Measurements from ENCODE around the gene USH2A. TPM values are rescaled to one million over a fixed set of nuclear protein-coding genes. Genes with fewer than 3 reads are reported as not detected.

USH2A gene
- total RNA-seq, 4 donors from 2014 or later = 0.39 TPM; not detected in 3

DNA sequence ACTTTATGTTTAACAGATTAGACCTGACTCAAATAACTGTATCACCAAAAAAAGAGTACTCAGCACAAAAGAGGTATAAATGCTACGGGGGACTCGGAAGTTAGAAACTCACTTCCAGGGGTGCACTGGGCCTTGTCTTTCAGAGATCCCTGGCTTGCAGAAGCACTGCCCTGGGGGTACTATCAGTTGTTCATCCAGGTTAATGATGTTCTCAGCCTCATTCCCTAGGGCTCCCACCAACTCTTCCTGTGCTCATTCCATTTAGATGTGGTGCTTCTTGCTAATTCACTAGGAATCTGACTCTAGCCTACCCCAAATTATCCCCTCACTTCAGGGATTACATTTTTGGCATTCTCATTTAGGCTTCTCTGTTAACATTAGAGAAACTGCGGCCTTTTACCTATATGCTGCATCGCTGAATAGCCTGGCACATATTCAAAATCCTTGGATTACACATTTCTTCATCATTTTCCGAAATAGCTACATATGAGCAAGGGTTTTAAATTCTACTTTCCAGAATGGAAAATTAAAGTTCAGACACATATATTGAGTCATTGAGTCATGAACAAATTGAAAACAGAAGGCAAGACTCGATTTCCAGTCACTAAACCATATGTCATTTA, 517.6 kb downstream of the USH2A start:
- Histone ChIP-seq H3K4me1 (no peaks in the 10 kb centered on the region), H3K4me3 (no peak overlapping the region), H3K9me3 (no peaks in the 10 kb centered on the region), H3K27me3 (no peaks in the 10 kb centered on the region), H3K36me3 (no peaks in the 10 kb centered on the region), H3K27ac (no peak overlapping the region)
- no peak for ATAC-seq
- TF ChIP-seq POLR2A (IDR thresholded peaks at IDR 0.05) = no peak
- no peak for TF ChIP-seq POLR2AphosphoS5 (IDR thresholded peaks at IDR 0.05)
- TF ChIP-seq, protein P1, sequence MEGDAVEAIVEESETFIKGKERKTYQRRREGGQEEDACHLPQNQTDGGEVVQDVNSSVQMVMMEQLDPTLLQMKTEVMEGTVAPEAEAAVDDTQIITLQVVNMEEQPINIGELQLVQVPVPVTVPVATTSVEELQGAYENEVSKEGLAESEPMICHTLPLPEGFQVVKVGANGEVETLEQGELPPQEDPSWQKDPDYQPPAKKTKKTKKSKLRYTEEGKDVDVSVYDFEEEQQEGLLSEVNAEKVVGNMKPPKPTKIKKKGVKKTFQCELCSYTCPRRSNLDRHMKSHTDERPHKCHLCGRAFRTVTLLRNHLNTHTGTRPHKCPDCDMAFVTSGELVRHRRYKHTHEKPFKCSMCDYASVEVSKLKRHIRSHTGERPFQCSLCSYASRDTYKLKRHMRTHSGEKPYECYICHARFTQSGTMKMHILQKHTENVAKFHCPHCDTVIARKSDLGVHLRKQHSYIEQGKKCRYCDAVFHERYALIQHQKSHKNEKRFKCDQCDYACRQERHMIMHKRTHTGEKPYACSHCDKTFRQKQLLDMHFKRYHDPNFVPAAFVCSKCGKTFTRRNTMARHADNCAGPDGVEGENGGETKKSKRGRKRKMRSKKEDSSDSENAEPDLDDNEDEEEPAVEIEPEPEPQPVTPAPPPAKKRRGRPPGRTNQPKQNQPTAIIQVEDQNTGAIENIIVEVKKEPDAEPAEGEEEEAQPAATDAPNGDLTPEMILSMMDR (IDR thresholded peaks at IDR 0.05) = no peak
- TF ChIP-seq EP300 (IDR thresholded peaks at IDR 0.05) = no peak
- 77 to 92% methylated on average over 4 to 6 of the region's 6 CpGs for WGBS, 2 donors (ENCODE audit: low coverage in 1 of 2)

- Histone ChIP-seq H3K9me3 (no peaks in the 10 kb centered on the region), H3K36me3 (no peaks in the 10 kb centered on the region), H3K27ac (no peak overlapping the region), H3K27me3 (no peaks in the 10 kb centered on the region), H3K4me1 (no peaks in the 10 kb centered on the region), H3K4me3 (no peak overlapping the region)
- WGBS, 2 donors (ENCODE audit: low coverage in 1 of 2) = 54 to 63% methylated on average over 6 of the region's 6 CpGs
- ATAC-seq = no peak
- TF ChIP-seq EP300 (IDR thresholded peaks at IDR 0.05) (no peak), POLR2AphosphoS5 (IDR thresholded peaks at IDR 0.05) (no peak), POLR2A (IDR thresholded peaks at IDR 0.05) (no peak)
- TF ChIP-seq, protein P1 (IDR thresholded peaks at IDR 0.05) = no peak
Observed at GRCh38 chr1:215900684-215901083, 522.6 kb downstream of the USH2A start.

DNA sequence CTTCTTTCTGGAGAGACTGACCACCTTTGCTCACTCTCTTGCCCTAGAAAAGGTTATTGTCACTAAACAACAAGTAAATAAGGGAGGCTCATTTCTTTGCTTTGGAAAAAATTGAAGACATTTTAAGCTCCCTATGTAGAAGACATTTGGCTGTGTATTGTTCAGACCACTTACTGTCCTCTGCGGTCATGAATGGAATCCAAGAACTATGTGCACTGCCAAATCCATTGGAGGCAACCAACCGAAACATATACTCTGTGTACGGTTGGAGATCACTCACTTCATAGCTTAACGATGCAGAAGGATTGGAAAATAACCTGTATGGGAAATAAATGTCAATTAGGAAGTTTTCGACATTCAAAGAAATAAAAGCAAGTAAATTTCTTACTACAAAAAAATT, 523.3 kb downstream of the USH2A start:
- TF ChIP-seq, protein P1 (IDR thresholded peaks at IDR 0.05) = no peak
- TF ChIP-seq POLR2AphosphoS5 (IDR thresholded peaks at IDR 0.05) = no peak
- no peak for TF ChIP-seq POLR2A (IDR thresholded peaks at IDR 0.05)
- no peak for TF ChIP-seq EP300 (IDR thresholded peaks at IDR 0.05)
- 90 to 94% methylated on average over 3 to 5 of the region's 5 CpGs for WGBS, 2 donors (ENCODE audit: low coverage in 1 of 2)
- no peak overlapping the region for H3K27ac ChIP-seq
- no peaks in the 10 kb centered on the region for H3K4me1 ChIP-seq
- no peaks in the 10 kb centered on the region for H3K27me3 ChIP-seq
- no peaks in the 10 kb centered on the region for H3K36me3 ChIP-seq
- H3K9me3 ChIP-seq = no peaks in the 10 kb centered on the region
- no peak for ATAC-seq
- no peak overlapping the region for H3K4me3 ChIP-seq

DNA sequence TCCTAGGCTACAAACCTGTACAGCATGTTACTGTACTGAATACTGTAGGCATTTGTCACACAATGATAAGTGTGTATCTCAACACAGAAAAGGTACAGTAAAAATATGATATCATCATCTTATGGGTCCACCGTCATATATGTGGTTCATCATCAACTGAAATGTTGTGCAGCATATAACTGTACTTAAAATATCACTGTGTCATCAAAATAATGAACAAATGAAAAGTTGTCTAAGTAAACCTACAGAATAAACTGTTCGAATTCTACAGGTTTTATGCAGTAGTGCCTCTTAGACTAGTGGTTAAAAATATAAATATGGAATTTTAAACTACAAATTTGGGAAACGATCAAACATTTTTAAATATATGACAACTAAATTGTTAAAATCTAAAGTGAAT, 527.4 kb downstream of the USH2A start:
- Histone ChIP-seq H3K27me3 (no peaks in the 10 kb centered on the region), H3K36me3 (no peaks in the 10 kb centered on the region), H3K4me3 (no peak overlapping the region), H3K27ac (no peak overlapping the region), H3K4me1 (no peaks in the 10 kb centered on the region), H3K9me3 (no peaks in the 10 kb centered on the region)
- no peak for TF ChIP-seq POLR2A (IDR thresholded peaks at IDR 0.05)
- no peak for TF ChIP-seq POLR2AphosphoS5 (IDR thresholded peaks at IDR 0.05)
- 82 to 88% methylated on average over 3 of the region's 3 CpGs for WGBS, 2 donors (ENCODE audit: low coverage in 1 of 2)
- ATAC-seq = no peak

DNA sequence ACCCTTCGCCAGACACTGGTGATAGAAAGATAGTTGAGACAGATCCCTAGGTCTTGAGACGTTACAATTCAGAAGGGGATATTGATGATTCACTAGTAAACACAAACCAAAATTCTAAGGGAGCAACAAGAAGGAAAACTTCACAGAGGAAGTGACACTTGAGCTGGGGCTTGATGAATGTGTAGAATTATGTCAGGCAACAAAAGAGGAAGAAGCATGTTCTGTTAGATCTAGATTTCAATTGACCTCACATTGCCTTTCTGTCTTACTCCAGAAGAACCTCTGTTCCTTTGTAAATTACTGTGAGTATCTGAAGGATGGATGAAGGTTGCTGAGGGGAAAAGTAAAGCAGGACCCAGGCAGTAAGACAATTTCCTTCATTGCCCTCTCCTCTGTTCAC, 528.0 kb downstream of the USH2A start:
- no peak overlapping the region for H3K27ac ChIP-seq
- no peak for ATAC-seq
- no peaks in the 10 kb centered on the region for H3K27me3 ChIP-seq
- no peak overlapping the region for H3K4me3 ChIP-seq
- WGBS, 2 donors (ENCODE audit: low coverage in 1 of 2) = 80 to 84% methylated on average over 2 of the region's 2 CpGs
- H3K4me1 ChIP-seq = no peaks in the 10 kb centered on the region
- TF ChIP-seq POLR2A (IDR thresholded peaks at IDR 0.05) (no peak), POLR2AphosphoS5 (IDR thresholded peaks at IDR 0.05) (no peak), EP300 (IDR thresholded peaks at IDR 0.05) (no peak)
- TF ChIP-seq, protein P1 (IDR thresholded peaks at IDR 0.05) = no peak
- no peaks in the 10 kb centered on the region for H3K36me3 ChIP-seq
- H3K9me3 ChIP-seq = no peaks in the 10 kb centered on the region

Measured in gastroesophageal sphincter (tissue), 4 donors.